ENCODE measurements around the gene GALNT9. TPM values are rescaled to one million over a fixed set of nuclear protein-coding genes. Genes with fewer than 3 reads are reported as not detected.

Gene GALNT9
- total and polyA plus RNA-seq, 2 experiments from 2014 or later, result 3.9 to 4.7 TPM

DNA sequence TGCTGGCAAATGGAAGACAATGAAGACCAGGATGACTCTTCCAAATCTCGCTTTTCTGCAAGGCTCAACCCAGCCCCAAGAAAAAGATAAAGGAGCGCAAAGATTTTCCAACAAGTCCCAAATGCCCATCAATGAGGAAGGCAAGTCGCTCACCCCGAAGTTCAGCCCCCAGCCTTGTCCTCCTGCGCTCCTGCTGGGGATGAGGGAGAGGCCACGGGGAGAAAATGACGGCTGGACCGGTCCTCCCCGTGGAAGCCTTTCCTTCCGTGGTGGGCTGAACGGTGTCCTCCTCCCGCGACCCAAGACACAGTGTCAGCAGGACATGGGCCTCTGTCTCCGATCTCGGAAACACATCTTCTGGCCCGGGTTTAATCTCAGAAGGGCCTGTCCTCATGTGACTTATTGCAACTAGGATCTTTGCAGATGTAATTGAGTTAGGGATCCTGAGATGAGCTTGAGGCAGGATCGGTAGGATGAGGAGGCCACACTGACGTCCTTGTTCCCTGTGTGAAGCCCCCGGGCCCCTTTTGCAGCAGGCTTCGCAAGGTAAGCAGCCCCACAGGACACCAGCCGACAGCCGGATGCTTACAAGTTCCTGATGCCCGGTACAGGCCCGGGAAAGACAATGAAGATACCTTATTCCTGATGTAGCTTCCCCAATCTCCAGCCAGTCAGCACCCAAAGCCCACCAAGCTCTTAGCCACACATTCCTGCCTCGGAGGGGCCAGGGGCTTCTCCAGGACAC lies 64.2 kb downstream of the GALNT9 start:
- H3K27me3 ChIP-seq, result peaks cover 1% of the 10 kb centered on the region
- H3K4me3 ChIP-seq, result no peak overlapping the region
- no peaks in the 10 kb centered on the region for H3K9me3 ChIP-seq (ENCODE audit: low read depth)
- H3K27ac ChIP-seq, result no peak overlapping the region
- H3K4me2 ChIP-seq, result no peak overlapping the region
- no peak overlapping the region for H2AFZ ChIP-seq
- no peaks in the 10 kb centered on the region for H4K20me1 ChIP-seq (ENCODE audit: insufficient read depth, poor library complexity, severe bottlenecking)
- H3K9me2 ChIP-seq (replicated peaks; ENCODE audit: insufficient read depth), result no peaks in the 10 kb centered on the region
- no peak for TF ChIP-seq EZH2 (IDR thresholded peaks at IDR 0.05; ENCODE audit: borderline replicate concordance)
- TF ChIP-seq, protein P1, sequence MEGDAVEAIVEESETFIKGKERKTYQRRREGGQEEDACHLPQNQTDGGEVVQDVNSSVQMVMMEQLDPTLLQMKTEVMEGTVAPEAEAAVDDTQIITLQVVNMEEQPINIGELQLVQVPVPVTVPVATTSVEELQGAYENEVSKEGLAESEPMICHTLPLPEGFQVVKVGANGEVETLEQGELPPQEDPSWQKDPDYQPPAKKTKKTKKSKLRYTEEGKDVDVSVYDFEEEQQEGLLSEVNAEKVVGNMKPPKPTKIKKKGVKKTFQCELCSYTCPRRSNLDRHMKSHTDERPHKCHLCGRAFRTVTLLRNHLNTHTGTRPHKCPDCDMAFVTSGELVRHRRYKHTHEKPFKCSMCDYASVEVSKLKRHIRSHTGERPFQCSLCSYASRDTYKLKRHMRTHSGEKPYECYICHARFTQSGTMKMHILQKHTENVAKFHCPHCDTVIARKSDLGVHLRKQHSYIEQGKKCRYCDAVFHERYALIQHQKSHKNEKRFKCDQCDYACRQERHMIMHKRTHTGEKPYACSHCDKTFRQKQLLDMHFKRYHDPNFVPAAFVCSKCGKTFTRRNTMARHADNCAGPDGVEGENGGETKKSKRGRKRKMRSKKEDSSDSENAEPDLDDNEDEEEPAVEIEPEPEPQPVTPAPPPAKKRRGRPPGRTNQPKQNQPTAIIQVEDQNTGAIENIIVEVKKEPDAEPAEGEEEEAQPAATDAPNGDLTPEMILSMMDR (IDR thresholded peaks at IDR 0.05; ENCODE audit: poor library complexity), result no peak
- TF ChIP-seq EZH2phosphoT487 (IDR thresholded peaks at IDR 0.05; ENCODE audit: low read depth, severe bottlenecking, unreplicated experiment), result no peak
- H3K36me3 ChIP-seq (replicated peaks; ENCODE audit: insufficient read depth, low read depth), result no peaks in the 10 kb centered on the region
- H3K79me2 ChIP-seq, result no peaks in the 10 kb centered on the region
- no peak for DNase-seq (ENCODE audit: low spot score)
- WGBS (ENCODE audit: low lambda C conversion rate, missing lambda C conversion rate), result 94% methylated on average over 25 of the region's 25 CpGs
- H3K4me1 ChIP-seq (ENCODE audit: insufficient read depth), result no peaks in the 10 kb centered on the region

DNA sequence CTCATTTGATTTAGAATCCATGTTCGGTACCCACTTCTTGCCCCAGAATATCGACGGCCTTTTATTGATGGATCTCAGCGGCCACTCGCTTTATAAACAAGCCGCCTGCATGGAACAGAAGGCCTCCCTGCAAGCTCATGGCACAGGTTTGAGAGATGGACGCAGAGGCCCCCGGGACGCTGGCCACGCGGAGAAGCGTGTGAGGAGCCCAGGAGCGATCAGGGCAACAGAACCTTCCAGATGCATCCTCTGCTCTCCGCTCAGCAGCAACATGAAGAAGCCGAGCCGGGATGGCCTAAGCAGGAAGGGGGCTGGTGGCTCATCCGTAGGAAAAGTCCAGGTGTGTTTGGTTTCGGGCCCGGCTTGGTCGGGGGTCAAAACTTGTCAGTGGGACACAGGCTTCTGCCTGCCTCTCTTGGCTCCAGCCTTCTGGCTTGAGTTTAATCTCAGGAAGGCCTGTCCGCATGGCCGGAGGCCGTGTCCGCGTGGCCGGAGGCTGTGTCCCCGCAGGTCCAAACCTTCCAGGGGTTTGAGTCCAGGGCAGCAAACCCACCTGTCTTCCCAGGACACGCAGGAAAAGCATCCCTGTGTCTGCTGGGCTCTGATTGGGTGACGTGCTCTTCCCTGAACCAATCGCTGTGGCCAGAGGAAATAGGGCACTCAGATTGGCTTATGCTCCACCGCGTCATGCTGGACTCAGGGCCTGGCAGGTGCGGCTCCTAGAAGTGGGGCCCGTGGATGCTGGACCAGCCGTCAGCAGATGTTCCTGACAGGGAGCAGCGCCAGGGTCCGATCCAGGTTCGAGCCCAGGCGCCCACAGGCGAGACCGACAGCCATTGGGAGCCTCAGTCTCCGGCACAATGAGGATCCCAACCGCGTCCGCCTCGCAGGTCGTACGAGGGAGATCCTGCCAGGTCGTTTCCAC lies 65.0 kb downstream of the GALNT9 start:
- Histone ChIP-seq H3K4me3 (no peak overlapping the region), H3K9me2 (replicated peaks; ENCODE audit: insufficient read depth) (no peaks in the 10 kb centered on the region), H3K36me3 (replicated peaks; ENCODE audit: insufficient read depth, low read depth) (no peaks in the 10 kb centered on the region), H4K20me1 (ENCODE audit: insufficient read depth, poor library complexity, severe bottlenecking) (no peaks in the 10 kb centered on the region), H3K27me3 (no peaks in the 10 kb centered on the region), H3K4me1 (ENCODE audit: insufficient read depth) (no peaks in the 10 kb centered on the region), H3K27ac (no peak overlapping the region), H3K4me2 (no peak overlapping the region), H3K9me3 (ENCODE audit: low read depth) (no peaks in the 10 kb centered on the region), H2AFZ (no peak overlapping the region), H3K79me2 (no peaks in the 10 kb centered on the region)
- WGBS (ENCODE audit: low lambda C conversion rate, missing lambda C conversion rate), result 90% methylated on average over 49 of the region's 49 CpGs
- DNase-seq (ENCODE audit: low spot score), result no peak
- TF ChIP-seq EZH2phosphoT487 (IDR thresholded peaks at IDR 0.05; ENCODE audit: low read depth, severe bottlenecking, unreplicated experiment) (no peak), EZH2 (IDR thresholded peaks at IDR 0.05; ENCODE audit: borderline replicate concordance) (no peak)
- TF ChIP-seq, protein P1 (IDR thresholded peaks at IDR 0.05; ENCODE audit: poor library complexity), result no peak

DNA sequence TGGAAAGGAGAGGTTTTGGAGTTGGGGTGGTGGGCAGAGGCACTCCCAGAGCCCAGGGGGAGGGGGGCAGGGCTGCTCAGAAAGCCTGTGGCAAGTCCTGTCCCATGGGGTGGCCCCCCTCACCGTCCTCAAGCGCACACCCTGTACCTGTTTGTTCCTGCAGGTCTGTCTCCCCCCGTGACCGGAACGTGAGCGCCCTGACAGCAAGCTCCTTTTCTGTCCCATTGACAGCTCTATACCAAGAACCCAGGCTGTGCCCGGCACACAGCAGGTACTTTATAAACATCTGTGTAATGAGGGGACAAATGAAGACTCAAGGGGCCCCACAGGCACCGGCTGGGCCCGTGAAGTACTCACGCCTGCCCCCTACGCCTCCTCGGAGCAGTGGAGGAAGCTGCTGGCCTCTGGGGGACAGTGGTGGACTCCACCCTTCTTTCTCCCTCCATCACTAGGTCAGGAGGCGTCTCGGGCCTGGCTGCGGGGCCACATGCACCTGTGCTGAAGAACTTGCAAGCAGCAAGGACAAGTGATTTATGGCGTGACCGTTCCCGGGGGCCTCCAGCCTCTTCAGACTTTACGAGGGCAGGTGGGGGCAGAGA lies 65.8 kb downstream of the GALNT9 start:
- TF ChIP-seq, protein P1 (IDR thresholded peaks at IDR 0.05; ENCODE audit: poor library complexity), result no peak
- no peak for TF ChIP-seq EZH2 (IDR thresholded peaks at IDR 0.05; ENCODE audit: borderline replicate concordance)
- TF ChIP-seq EZH2phosphoT487 (IDR thresholded peaks at IDR 0.05; ENCODE audit: low read depth, severe bottlenecking, unreplicated experiment), result no peak
- DNase-seq (ENCODE audit: low spot score), result no peak
- Histone ChIP-seq H3K79me2 (no peaks in the 10 kb centered on the region), H3K27ac (no peak overlapping the region), H3K4me3 (no peak overlapping the region), H4K20me1 (ENCODE audit: insufficient read depth, poor library complexity, severe bottlenecking) (no peaks in the 10 kb centered on the region), H3K9me2 (replicated peaks; ENCODE audit: insufficient read depth) (no peaks in the 10 kb centered on the region), H2AFZ (no peak overlapping the region), H3K36me3 (replicated peaks; ENCODE audit: insufficient read depth, low read depth) (no peaks in the 10 kb centered on the region), H3K4me1 (ENCODE audit: insufficient read depth) (no peaks in the 10 kb centered on the region), H3K27me3 (no peaks in the 10 kb centered on the region), H3K4me2 (no peak overlapping the region), H3K9me3 (ENCODE audit: low read depth) (no peaks in the 10 kb centered on the region)
- 82% methylated on average over 19 of the region's 19 CpGs for WGBS (ENCODE audit: low lambda C conversion rate, missing lambda C conversion rate)

Measured in hepatocyte (in vitro differentiated cells).